ENCODE measurements around the gene ERVH48-1.
"Not testable (repeated sequence)": the region's sequence is repeated elsewhere in the genome, so short reads cannot be mapped to it uniquely, and the experiment has no call there.

Gene ERVH48-1

DNA sequence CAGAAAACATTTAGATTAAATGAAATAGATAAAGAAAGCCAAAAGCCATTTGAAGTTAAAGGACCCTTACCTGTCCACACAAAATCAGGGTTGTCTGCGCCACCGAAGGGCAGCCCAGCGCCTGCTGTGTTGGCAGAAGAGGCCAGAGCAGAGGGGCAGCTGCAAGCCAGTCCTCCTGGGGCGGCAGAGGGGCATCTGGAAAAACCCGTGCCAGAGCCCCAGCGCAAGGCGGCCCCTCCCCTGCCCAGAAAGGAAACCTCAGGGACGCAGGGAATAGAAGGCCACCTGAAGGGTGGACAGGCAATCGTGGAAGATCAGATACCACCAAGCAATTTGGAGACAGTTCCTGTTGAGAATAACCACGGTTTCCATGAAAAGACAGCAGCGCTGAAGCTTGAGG, 21.6 kb downstream of the ERVH48-1 start:
- no peak for DNase-seq (ENCODE audit: low read depth)

DNA sequence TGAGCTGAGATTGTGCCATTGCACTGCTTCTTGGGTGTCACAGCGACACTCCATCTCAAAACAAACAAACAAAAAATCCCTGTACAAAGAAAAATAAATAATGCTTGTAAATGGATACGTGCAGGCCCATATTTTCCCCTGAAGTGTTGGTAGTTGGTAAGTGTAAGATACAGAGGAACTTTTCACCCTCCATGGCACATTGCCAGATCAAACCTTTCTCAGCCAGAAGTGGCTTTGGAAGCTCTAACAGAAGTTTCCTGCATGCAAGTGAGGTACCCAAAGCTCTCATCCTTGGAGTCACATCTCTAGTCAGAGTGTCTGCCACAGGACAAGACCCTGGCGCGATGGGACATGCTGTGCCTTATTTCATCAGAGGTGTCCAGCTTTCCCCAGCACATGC, 25.0 kb downstream of the ERVH48-1 start:
- DNase-seq (ENCODE audit: low read depth) = no peak

DNA sequence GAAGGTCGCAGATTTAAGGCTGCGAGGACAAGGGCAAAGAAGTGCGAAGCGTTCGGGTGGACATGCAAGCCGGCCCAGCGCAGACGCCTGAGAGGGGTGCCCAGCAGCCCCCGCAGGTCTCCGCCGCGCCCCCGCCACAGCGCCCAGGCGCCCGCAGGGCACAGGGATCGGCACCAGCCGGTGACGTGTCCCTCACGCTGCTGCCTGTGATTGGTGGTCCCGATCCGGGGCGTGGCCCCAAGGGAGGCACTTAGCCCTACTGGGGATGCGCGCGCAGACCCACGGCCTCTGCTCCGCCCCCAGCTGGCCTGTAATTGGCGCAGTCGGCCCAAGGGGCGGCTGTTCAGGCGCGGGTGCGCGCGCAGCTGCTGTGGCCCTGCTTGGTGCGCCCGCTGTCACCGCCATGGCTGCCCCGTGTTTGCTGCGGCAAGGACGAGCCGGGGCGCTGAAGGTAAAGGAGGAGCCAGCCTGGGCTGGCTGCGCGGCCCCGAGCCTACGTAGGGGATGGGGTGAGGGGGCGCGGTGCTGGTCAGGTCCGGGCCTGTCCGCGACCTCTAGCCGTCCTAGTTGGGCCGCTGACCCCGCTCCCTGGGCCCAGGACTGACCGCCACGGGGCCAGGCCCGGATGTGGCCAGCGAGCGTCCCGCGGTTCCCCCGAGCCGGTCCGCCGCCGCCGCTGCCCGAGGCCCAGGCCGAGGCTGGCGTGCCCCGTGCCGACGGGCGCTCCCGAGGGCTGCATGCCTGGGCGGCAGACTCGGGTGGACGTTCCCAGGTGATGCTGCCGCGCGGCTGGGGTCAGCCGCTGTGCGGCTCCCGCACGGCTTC, 32.3 kb downstream of the ERVH48-1 start, which contains the start of gene NDUFV3:
Gene NDUFV3 (plus strand): TSS at position 379 of the 825 bp plus-strand sequence. CDS start 25 bp downstream, at position 404.
- DNase-seq (ENCODE audit: low read depth) = peak; percentile 95

DNA sequence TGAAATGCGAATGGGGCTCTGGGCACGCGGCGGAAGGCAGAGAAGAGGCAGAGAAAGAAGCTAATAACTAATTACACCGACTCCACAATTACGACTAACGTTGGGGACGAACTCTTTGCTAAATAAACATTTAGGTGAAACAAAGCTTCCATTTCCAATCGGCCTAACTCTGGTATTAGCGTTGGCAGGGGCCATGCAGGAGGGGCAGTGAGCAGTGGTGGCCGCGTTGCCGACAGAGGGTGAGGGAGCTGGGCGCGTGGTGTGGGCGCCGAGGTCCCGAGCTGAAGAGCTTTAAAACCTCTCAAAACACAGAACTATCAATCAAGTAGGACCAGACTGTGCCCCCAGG, 32.9 kb downstream of the ERVH48-1 start:
- DNase-seq (ENCODE audit: low read depth) = no peak

DNA sequence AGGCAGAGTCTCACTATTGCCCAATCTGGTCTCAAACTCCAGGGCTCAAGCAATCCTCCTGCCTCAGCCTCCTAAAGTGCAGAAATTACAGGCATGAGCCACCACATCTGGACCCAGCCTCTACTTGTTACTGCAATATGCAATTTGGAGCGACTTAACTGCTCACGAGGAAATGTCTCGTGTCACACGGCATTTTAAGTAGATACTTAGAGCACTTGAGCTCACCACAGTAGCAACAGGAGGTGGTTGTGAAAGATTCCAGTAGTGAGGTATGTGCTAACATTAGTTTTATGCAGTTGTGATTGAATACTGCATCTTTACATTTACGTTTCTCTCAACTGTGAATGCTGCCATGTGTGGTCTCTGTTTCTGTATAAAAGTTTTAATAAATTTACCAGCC, 38.1 kb downstream of the ERVH48-1 start:
- DNase-seq (ENCODE audit: low read depth) = no peak

DNA sequence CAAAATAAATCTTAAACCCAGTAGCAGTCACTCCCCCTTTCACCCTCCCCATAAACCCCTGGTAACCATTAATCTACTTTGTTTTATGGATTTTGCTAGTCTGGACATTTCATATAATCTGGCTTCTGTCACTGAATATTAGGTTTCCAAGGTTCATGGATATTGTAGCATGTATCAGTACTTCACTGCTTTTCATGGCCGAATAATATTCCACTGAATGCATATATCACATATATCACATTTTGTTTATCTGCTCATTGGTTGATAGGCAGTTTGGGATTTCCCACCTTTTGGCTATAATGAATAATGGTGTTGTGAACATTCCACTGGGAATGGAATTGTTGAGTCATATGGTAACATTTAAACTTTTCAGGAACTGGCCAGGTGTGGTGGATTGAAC, 41.5 kb downstream of the ERVH48-1 start:
- no peak for DNase-seq (ENCODE audit: low read depth)

DNA sequence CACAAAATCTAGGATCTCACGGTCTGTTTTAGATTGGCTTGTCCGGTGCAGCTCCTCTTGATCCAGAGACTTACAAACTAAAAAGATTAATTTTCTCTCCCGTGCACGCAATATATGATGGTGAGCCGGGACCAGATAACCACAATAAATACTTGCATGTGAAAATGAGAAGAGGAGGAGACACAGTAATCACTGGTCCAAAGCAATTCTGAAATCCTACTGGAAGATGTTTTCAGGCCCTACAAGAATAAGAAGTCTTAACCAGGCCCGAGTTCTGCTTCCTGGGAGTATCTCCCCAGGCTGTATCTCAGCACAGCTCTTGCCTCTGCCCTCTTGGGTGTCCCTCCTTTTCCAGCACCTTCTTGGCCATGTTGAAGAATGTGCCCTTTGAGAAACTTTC, 45.1 kb downstream of the ERVH48-1 start:
- no peak for DNase-seq (ENCODE audit: low read depth)

DNA sequence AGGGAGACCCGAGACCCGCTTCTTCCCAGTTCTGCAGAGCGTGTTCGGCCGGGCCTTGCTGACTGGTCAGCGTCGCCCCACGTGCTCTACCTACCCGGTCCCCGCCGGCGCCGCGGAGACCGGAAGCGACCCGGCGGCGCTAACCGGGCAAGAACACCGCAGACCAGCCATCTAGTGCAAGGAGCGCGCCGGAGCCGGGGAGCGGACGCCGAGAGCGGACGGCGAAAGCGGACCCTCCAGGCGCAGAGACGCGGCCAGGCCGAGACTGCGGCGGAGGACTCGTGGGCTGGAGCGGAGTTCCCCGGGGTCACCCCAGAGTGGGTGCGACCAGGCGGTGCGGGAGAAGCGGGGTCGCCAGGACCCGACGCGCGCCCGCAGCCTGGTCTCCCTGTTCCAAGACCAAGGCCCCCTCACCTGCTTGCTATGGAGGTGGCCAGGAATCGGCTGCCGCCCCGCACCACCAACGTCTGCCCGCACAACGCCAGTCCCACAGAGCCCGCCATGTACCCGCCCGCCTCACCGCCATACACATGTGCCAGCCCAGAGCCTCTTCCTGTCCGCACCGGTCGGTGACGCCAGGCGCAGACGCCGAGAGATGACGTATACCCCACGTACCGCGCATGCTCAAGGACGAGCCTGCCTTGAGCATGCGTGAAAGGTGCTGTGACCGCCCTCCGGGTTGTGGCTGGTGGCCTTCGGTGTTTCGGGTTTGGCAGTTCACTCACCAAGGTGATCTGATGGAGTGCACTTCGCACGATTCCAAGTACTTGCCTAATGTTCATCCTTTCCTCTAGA, 46.2 kb downstream of the ERVH48-1 start, which contains the start of gene WDR4:
Gene WDR4 (minus strand): TSS at position 547 of the 795 bp plus-strand sequence. CDS start 44 bp downstream, at position 503.
- peak; percentile 89 for DNase-seq (ENCODE audit: low read depth)

DNA sequence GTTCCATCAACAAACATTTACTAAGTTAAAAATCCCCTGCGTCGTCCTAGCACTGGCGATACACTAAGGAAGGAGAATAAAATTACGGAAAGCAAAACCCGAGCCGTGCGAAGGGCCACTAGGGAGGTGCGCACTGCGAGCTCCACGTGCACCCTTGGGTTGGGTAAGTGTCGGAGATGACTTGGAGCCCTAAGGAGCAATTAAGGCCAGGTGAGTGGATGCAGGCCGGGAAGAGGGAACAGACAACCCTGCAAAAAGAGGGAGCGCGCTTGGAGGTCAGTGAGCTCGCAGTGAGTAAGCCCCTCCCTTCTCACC, 46.8 kb downstream of the ERVH48-1 start:
- DNase-seq (ENCODE audit: low read depth) = no peak

DNA sequence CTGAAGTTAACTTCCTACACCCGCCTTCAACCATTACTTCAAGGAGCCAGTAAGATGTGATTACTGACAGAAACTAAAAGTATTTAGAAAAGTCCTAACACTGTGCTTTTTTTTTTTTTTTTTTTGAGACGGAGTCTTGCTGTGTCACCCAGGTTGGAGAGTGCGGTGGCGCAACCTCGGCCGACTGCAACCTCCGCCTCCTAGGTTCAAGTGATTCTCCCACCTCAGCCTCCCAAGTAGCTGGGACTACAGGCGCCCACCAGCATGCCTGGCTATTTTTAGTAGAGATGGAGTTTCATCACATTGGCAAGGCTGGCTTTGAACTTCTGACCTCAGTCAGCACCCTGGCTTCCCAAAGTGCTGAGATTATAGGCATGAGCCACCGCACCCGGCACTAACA, 49.6 kb downstream of the ERVH48-1 start:
- not testable (repeated sequence) for DNase-seq (ENCODE audit: low read depth)

DNA sequence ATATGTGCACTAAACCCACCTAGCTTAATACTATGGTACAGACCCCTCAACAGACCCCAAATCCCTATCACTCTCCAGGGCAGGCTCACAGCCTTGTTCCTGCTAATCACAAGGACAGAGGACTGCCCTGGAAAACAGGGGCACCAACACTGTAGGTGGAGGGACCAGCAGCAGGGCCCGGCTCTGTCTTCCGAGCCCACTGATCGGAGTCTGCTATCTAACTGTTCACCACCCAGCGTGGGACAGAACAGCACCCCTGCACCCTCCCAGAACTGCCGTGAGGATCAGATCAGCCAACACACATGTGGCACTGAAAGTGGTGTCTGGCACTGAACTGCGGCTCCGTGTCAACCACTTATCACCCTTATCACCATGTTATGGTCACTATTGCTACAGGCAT, 52.3 kb downstream of the ERVH48-1 start:
- DNase-seq (ENCODE audit: low read depth) = no peak

DNA sequence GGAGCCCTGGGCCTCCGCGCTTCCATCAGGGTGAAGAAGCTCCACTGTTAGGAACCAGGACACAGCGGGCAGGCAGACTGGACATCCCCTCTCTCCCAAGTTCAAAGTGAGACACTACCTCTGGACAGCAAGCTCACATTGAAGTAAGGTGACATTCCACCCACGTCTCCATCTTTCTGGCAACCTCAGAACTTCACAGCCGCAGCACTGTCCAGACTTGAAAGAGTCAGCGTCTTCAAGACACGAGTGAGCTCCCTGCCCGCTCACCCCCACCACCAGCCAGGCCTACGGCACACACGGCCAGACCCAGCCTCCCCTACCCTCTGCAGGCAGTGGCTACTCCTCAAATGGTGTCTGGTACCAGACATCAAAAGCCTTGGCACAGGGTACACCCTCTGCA, 57.2 kb downstream of the ERVH48-1 start:
- DNase-seq (ENCODE audit: low read depth) = no peak

Measured in stromal cell of bone marrow (primary cell).